ELF-1 (cell line): ENCODE results near the gene PHC3.

Experiments
- DNase-seq: peaks from one replicate; pipeline ENCODE4 v3.0.0-alpha.2; 2016; ENCODE audit warnings: low read depth, low spot score

Gene PHC3

GRCh38 chr3:170189398-170190256 lies 8.1 kb upstream of the PHC3 start:
- no peak for DNase-seq

DNA sequence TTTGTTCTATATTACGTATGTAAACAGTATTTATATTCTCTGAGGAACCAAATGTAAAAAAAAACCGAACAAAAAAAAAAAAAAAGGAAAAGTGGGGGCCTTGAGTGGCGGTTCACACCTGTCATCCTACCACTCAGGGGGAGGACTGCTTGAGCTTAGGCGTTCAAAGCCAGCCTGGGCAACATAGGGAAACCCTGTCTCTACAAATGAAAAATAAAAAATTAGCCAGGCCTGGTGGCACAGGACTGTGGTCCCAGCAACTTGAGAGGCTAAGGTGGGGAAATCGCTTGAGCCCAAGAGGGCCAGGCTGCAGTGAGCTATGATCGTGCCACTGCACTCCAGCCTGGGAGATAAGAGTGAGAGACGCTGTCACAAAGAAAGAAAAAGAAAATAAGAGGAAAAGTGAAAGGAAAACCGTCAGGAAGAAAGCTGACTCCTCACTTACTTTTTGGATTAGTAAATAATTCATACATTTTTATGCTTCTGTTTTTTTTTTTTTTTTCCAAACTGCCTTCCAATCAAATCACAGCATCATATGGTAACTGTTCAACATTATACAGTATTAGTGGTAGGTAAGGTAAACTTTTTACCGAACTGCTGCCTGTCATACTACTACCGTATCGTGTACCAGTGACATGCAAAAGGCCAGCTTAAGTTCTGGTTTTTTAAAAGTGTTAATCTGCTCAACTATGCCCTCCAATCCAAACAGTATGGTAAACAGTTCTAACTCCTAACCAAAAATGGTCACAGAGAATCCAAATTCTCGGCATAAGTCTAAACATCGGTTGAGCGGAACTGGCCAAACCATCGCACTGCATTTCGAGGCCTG lies 1.2 kb downstream of the PHC3 start:
- DNase-seq, result no peak

GRCh38 chr3:170179432-170179831 lies 2.1 kb downstream of the PHC3 start:
- DNase-seq, result no peak

DNA sequence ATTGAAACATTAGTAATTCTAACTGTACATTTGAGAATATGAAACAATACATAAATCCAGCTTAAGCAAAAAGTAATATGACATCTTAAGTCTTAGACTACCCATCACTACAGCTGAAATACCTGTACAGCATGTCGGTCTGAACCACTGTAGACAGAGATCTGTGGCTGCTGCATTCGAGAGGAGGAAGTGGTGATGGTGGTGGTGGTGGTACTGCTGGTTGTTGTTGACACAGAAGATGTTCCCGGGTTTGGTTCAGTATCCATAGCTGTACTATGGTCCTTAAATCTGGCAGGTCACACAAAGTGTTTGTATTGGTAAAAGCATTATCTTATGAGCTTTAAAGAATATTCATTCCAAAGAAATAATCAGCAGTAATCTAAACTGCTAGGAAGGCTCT lies 2.9 kb downstream of the PHC3 start:
- no peak for DNase-seq

DNA sequence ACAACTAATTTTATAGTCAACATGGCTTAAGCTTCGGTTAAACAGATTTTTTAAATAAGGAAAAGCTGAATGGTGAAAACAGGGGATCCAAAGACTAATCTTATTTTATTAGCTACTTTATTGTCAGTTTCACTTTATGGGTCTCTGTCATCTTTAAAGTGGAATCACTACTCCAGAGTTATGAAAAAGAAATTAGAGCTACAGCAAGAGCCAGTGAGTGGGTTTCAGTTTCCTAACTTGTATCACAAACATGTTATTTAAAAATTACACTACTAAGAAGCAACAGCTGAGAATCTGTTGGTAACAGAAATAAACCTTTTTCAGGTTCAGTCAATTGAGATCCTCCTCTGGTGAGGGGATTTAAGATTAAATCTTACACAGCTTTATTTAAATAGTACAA lies 10.0 kb downstream of the PHC3 start:
- no peak for DNase-seq

- DNase-seq, result no peak
Measured at GRCh38 chr3:170164717-170165116, 16.8 kb downstream of the PHC3 start.

- DNase-seq, result no peak
Measured at GRCh38 chr3:170163956-170164645, 17.4 kb downstream of the PHC3 start.

DNA sequence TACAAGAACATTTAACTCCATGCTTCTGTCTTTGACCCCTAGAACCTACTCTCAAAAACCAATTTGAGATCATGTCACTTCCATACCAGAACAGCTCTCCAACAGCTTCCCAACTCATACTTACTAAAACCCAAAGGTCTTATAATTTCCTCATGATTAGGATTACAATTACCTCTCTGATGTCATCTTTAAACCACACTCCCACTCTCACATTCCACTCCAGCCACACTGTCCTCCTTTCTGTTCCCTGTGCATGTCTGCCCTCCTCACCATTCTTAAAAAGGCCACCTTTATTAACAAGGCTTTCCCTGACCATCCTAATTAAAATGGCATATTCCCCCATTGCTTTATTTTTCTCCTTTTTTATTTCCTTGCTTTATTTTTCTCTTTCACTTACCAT lies 18.9 kb downstream of the PHC3 start:
- no peak for DNase-seq

GRCh38 chr3:170162052-170162451 lies 19.5 kb downstream of the PHC3 start:
- DNase-seq, result no peak

DNA sequence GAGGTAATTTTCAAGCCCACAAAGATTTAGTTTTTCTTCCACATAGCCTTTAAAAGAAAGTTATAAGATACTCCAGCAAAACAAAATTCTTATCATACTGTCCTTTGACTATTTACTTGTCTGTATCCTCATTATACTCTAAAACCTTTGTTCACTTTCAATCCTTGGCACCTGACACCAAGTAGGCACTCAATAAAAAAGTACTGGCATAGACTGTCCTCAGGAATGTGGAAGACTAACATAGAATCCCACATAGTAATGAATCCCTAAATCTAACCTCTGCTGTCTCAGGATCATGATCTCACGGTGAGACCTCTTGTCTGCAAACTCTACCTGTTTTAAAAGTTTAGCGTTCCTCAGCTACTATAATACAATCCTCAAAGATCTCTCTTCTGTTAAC lies 21.6 kb downstream of the PHC3 start:
- DNase-seq, result no peak

DNA sequence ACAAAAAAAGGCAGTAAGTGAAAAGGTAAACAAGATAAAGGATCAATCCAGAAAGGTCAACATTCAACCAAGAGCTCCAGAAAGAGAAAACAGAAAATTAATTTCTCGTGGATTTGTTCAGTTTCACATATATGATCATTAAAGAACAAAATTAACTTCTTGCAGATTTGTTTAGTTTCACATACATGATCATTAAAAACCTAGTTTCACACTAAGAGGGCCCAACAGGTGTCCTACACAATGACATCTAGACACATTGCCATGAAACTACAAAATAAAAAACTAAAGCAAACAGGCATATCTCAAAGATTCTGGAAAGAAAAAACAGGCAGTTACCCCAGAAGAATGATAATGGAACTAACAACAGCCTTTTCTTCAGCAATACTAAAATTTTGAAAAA lies 22.1 kb downstream of the PHC3 start:
- DNase-seq, result no peak

GRCh38 chr3:170155604-170156003 lies 25.9 kb downstream of the PHC3 start:
- no peak for DNase-seq

- no peak for DNase-seq
Measured at GRCh38 chr3:170154569-170155143, 26.9 kb downstream of the PHC3 start.

- no peak for DNase-seq
Measured at GRCh38 chr3:170154084-170154483, 27.4 kb downstream of the PHC3 start.

DNA sequence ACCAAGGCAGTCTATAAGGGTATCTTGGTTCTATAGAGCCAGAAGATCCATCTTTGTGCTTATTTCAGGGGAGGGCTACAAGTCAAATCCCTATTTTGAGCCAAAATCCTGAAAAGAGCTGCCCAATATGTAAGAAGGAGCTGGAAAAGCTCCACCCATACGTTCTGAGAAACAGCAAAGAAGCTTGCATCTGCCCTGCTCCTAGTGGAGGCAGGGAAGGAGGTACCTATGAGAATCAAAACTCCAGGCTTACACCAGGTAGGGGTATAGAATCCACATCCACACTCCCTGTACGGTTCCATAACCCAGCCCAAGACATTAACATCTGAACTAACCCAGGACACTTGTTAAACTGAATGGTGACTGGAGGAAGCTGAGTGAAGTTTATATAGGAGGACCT lies 30.0 kb downstream of the PHC3 start:
- DNase-seq, result no peak

- no peak for DNase-seq
Measured at GRCh38 chr3:170149016-170149415, 32.5 kb downstream of the PHC3 start.

GRCh38 chr3:170145278-170145677 lies 36.3 kb downstream of the PHC3 start:
- no peak for DNase-seq

DNA sequence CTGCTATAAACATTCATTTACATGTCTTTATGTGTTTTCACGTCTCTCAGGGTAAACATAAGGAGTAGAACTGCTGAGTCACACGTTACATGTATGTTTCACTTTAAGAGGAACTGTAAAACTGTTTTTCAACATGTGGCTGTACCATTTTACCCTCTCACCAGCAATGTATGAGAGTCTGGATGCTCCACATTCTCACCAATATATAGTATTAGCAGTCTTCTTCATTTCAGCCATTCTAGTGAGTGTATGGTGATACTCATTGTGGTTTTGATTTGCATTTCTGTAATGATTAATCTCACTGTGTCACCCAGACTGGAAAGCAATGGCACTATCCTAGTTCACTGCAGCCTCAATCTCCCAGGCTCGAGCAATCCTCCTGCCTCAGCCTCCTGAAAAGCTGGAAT lies 37.1 kb downstream of the PHC3 start:
- DNase-seq, result no peak

- no peak for DNase-seq
Measured at GRCh38 chr3:170142373-170142772, 39.2 kb downstream of the PHC3 start.

- DNase-seq, result no peak
Measured at GRCh38 chr3:170137986-170138385, 43.5 kb downstream of the PHC3 start.

DNA sequence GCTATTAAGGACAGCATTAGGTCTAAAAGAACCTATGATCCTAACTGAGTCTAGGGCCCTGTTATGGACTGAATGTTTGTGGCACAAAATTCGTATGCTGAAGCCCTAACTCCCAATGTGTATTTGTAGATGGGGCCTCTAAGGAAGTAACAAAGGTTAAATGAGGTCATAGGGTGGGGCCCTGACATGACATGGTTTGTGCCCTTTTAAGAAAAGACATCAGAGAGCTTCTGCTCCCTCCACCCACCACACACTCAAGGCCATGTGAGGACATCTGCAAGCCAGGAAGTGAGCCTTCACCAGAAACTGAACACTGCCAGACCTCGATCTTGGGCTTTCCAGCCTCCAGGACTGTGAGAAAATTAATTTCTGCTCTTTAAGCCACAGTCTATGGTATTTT lies 49.2 kb downstream of the PHC3 start:
- DNase-seq, result no peak

- DNase-seq, result no peak
Measured at GRCh38 chr3:170130532-170130931, 51.0 kb downstream of the PHC3 start.
